Endodermal cell (in vitro differentiated cells): Measurements from ENCODE around the gene SOHLH1. TPM values are rescaled to one million over a fixed set of nuclear protein-coding genes. Genes with fewer than 3 reads are reported as not detected.
A peak's percentile ranks its signal among the peaks of the same experiment; 100 is the strongest.

Source experiments
- DNase-seq: peaks from one replicate; pipeline ENCODE4 v3.0.0-alpha.2; 2017
- H3K27ac ChIP-seq: 2 replicates; pipeline ENCODE4 v1.5.1; 2013; ENCODE audit warnings: mild to moderate bottlenecking, low read depth, low read length, moderate library complexity
- H3K27me3 ChIP-seq: 2 replicates; pipeline ENCODE4 v1.6.1; 2013; ENCODE audit warnings: mild to moderate bottlenecking, low read length, moderate library complexity; ENCODE audit not compliant: insufficient read depth, control insufficient read depth, poor library complexity, severe bottlenecking
- H3K36me3 ChIP-seq: 2 replicates; pipeline ENCODE4 v1.7.0; 2013; ENCODE audit warnings: mild to moderate bottlenecking, low read length, moderate library complexity; ENCODE audit not compliant: control insufficient read depth, insufficient read depth
- H3K4me1 ChIP-seq: one replicate; pipeline ENCODE4 v1.7.0; 2013; ENCODE audit warnings: low read length; ENCODE audit not compliant: control insufficient read depth, insufficient read depth
- H3K4me3 ChIP-seq: 2 replicates; pipeline ENCODE4 v1.5.1; 2013; ENCODE audit warnings: mild to moderate bottlenecking, low read length, moderate library complexity
- H3K9ac ChIP-seq: 2 replicates; pipeline ENCODE4 v1.6.1; 2013; ENCODE audit warnings: mild to moderate bottlenecking, low read length, moderate library complexity; ENCODE audit not compliant: poor library complexity, severe bottlenecking; ENCODE audit errors: extremely low read depth
- H3K9me3 ChIP-seq: 2 replicates; pipeline ENCODE4 v1.6.1; 2013; ENCODE audit warnings: mild to moderate bottlenecking, low read length, moderate library complexity; ENCODE audit not compliant: control insufficient read depth
- H3K27ac Mint-ChIP-seq: 2 replicates; pipeline ENCODE4 v1.8.0; 2020; ENCODE audit warnings: mixed read lengths
- H3K27me3 Mint-ChIP-seq: 2 replicates; pipeline ENCODE4 v1.8.0; 2021; ENCODE audit warnings: mild to moderate bottlenecking, mixed read lengths; ENCODE audit not compliant: insufficient read depth
- H3K36me3 Mint-ChIP-seq: 2 replicates; pipeline ENCODE4 v1.8.0; 2020; ENCODE audit warnings: low read depth, mixed read lengths
- H3K4me1 Mint-ChIP-seq: 2 replicates; pipeline ENCODE4 v1.8.0; 2020; ENCODE audit warnings: mixed read lengths
- H3K4me3 Mint-ChIP-seq: 2 replicates; pipeline ENCODE4 v1.8.0; 2020; ENCODE audit warnings: mild to moderate bottlenecking, moderate library complexity, mixed read lengths
- H3K9me3 Mint-ChIP-seq: 2 replicates; pipeline ENCODE4 v1.8.0; 2020; ENCODE audit warnings: mild to moderate bottlenecking, mixed read lengths
- CTCF ChIP-seq: fragments of 200-600 bp; sonication (generic); conservative IDR thresholded peaks from 2 replicates; pipeline ENCODE4 v1.5.0; 2021; ENCODE audit warnings: antibody characterized with exemption, mild to moderate bottlenecking
- WGBS, 2 experiments: methylation state at CpG; one replicate each; pipeline versions ENCODE4 v1.1.5 to v1.1.7; 2013; ENCODE audit warnings: missing lambda C conversion rate in 2 of 2, mixed read lengths in 1 of 2; ENCODE audit not compliant: insufficient coverage in 1 of 2, insufficient read length in 1 of 2; 5-methylcytosine and 5-hydroxymethylcytosine counted together
- total RNA-seq, 2 donors: library from RNA; stranded (reverse); fragmentation: NEBNext Ultra II Directional in 1 of 2; extraction: Animal tissue kit (Norgen Biotek cat#: 25700) in 1 of 2; gene quantifications; 2 replicates in 1 of 2; 3 replicates in 1 of 2; pipeline ENCODE4 v1.2.1, GENCODE V29; 2021

The SOHLH1 gene
- total RNA-seq, 2 donors from 2014 or later: not detected

GRCh38 chr9:135655317-135655716 is 44.0 kb downstream of the SOHLH1 start:
- H3K36me3 ChIP-seq: no peaks in the 10 kb centered on the region
- H3K9me3 Mint-ChIP-seq: peaks cover 55% of the 10 kb centered on the region
- no peak for DNase-seq
- 90 to 91% methylated on average over 6 to 8 of the region's 8 CpGs for WGBS, 2 experiments
- no peak for TF ChIP-seq CTCF
- H3K4me3 Mint-ChIP-seq: no peak overlapping the region
- no peak overlapping the region for H3K27ac Mint-ChIP-seq
- H3K9me3 ChIP-seq: peaks cover 31% of the 10 kb centered on the region
- no peaks in the 10 kb centered on the region for H3K4me1 Mint-ChIP-seq
- no peaks in the 10 kb centered on the region for H3K27me3 ChIP-seq
- no peaks in the 10 kb centered on the region for H3K4me1 ChIP-seq
- no peak overlapping the region for H3K4me3 ChIP-seq
- H3K9ac ChIP-seq: no peak overlapping the region
- H3K27me3 Mint-ChIP-seq: no peaks in the 10 kb centered on the region
- peaks cover 2% of the 10 kb centered on the region for H3K36me3 Mint-ChIP-seq
- H3K27ac ChIP-seq: no peak overlapping the region

GRCh38 chr9:135650408-135650807 is 48.9 kb downstream of the SOHLH1 start:
- Histone ChIP-seq H3K4me1 (no peaks in the 10 kb centered on the region), H3K9ac (no peak overlapping the region), H3K9me3 (peaks cover 80% of the 10 kb centered on the region), H3K36me3 (no peaks in the 10 kb centered on the region), H3K27ac (no peak overlapping the region), H3K4me3 (peak overlapping the region; percentile 61), H3K27me3 (no peaks in the 10 kb centered on the region)
- Mint-ChIP-seq H3K27ac (no peak overlapping the region), H3K9me3 (peaks cover 89% of the 10 kb centered on the region), H3K4me3 (no peak overlapping the region), H3K36me3 (peaks cover 4% of the 10 kb centered on the region), H3K27me3 (no peaks in the 10 kb centered on the region), H3K4me1 (no peaks in the 10 kb centered on the region)
- 95 to 100% methylated on average over 3 to 17 of the region's 17 CpGs for WGBS, 2 experiments
- DNase-seq: no peak
- TF ChIP-seq CTCF: no peak

GRCh38 chr9:135649508-135649907 is 49.8 kb downstream of the SOHLH1 start:
- 57 to 73% methylated on average over 1 to 2 of the region's 2 CpGs for WGBS, 2 experiments
- Mint-ChIP-seq H3K4me3 (no peak overlapping the region), H3K9me3 (peaks cover 90% of the 10 kb centered on the region), H3K4me1 (no peaks in the 10 kb centered on the region), H3K27ac (no peak overlapping the region), H3K27me3 (no peaks in the 10 kb centered on the region), H3K36me3 (peaks cover 4% of the 10 kb centered on the region)
- H3K4me3 ChIP-seq: peak overlapping the region; percentile 35
- H3K9ac ChIP-seq: no peak overlapping the region
- H3K4me1 ChIP-seq: no peaks in the 10 kb centered on the region
- DNase-seq: no peak
- H3K27me3 ChIP-seq: no peaks in the 10 kb centered on the region
- no peak overlapping the region for H3K27ac ChIP-seq
- H3K36me3 ChIP-seq: no peaks in the 10 kb centered on the region
- no peak for TF ChIP-seq CTCF
- H3K9me3 ChIP-seq: peaks cover 89% of the 10 kb centered on the region
